IMR-90 (cell line): ENCODE measurements around the gene CCT7. TPM values are rescaled to one million over a fixed set of nuclear protein-coding genes. Genes with fewer than 3 reads are reported as not detected.

Source experiments
- ATAC-seq: fragments of 200-7000 bp; cut with Tn5 transposase; 2 replicates; pipeline ENCODE4 v1.9.1; 2020; ENCODE audit warnings: low read depth, mild to moderate bottlenecking, moderate library complexity
- BruUV-seq: library from RNA; stranded (reverse); fragments of 400-500 nt; replicated peaks from 2 replicates; lab custom pipeline; 2021; lab: Mats Ljungman, UMichigan
- CTCF ChIA-PET: fragments of 300-600 bp; formaldehyde crosslinking; extraction: SDS; loops from one replicate; lab custom pipeline; 2021; ENCODE audit warnings: antibody characterized with exemption; lab: Yijun Ruan, JAX
- POLR2A ChIA-PET: fragments of 300-600 bp; sonication (Branson Sonifier 250); formaldehyde crosslinking; loops from one replicate; lab custom pipeline; 2022; ENCODE audit warnings: antibody characterized with exemption; ENCODE audit not compliant: unreplicated experiment; lab: Charles Lee
- DNase-seq: peaks from one replicate; pipeline ENCODE4 v3.0.0; 2013
- H2AFZ ChIP-seq: replicated peaks from 2 replicates; pipeline ENCODE3; 2013; ENCODE audit warnings: low read length, mild to moderate bottlenecking; ENCODE audit not compliant: poor library complexity
- H2AK5ac ChIP-seq: 2 replicates; pipeline ENCODE4 v1.6.1; 2013; ENCODE audit warnings: low read depth, low read length, inconsistent platforms
- H2AK9ac ChIP-seq: replicated peaks from 2 replicates; pipeline ENCODE3; 2013; ENCODE audit warnings: mild to moderate bottlenecking, low read depth, low read length, moderate library complexity; ENCODE audit not compliant: poor library complexity
- H2BK120ac ChIP-seq: 2 replicates; pipeline ENCODE4 v1.6.1; 2013; ENCODE audit warnings: low read depth, low read length, inconsistent platforms
- H2BK15ac ChIP-seq: 3 replicates; pipeline ENCODE4 v1.6.1; 2013; ENCODE audit warnings: low read depth, low read length, inconsistent platforms
- H2BK20ac ChIP-seq: 2 replicates; pipeline ENCODE4 v1.6.1; 2013; ENCODE audit warnings: low read depth, mild to moderate bottlenecking, inconsistent platforms, low read length, moderate library complexity
- H2BK5ac ChIP-seq: 2 replicates; pipeline ENCODE4 v1.6.1; 2013; ENCODE audit warnings: mild to moderate bottlenecking, low read depth, low read length, inconsistent platforms; ENCODE audit not compliant: poor library complexity, severe bottlenecking
- H3K14ac ChIP-seq: replicated peaks from 2 replicates; pipeline ENCODE4 v1.6.1; 2013; ENCODE audit warnings: low read depth, low read length, inconsistent platforms
- H3K18ac ChIP-seq: 2 replicates; pipeline ENCODE4 v1.6.1; 2013; ENCODE audit warnings: low read depth, low read length, control low read depth
- H3K23ac ChIP-seq: 2 replicates; pipeline ENCODE4 v1.6.1; 2013; ENCODE audit warnings: low read depth, low read length, inconsistent platforms
- H3K27ac ChIP-seq: 2 replicates; pipeline ENCODE4 v1.5.1; 2013; ENCODE audit warnings: mild to moderate bottlenecking, control low read depth, low read length; ENCODE audit not compliant: insufficient read depth
- H3K27me3 ChIP-seq: 2 replicates; pipeline ENCODE4 v1.6.1; 2013; ENCODE audit warnings: low read length; ENCODE audit not compliant: control insufficient read depth, insufficient read depth
- H3K36me3 ChIP-seq: 2 replicates; pipeline ENCODE4 v1.6.1; 2013; ENCODE audit warnings: low read length, mixed read lengths; ENCODE audit not compliant: control insufficient read depth, insufficient read depth
- H3K4ac ChIP-seq: 2 replicates; pipeline ENCODE4 v1.6.1; 2013; ENCODE audit warnings: low read depth, low read length, inconsistent platforms
- H3K4me1 ChIP-seq: 2 replicates; pipeline ENCODE4 v1.6.1; 2013; ENCODE audit warnings: low read length, mixed read lengths; ENCODE audit not compliant: control insufficient read depth, insufficient read depth
- H3K4me2 ChIP-seq: 2 replicates; pipeline ENCODE4 v1.6.1; 2013; ENCODE audit warnings: low read depth, mild to moderate bottlenecking, control low read depth, low read length, moderate library complexity
- H3K4me3 ChIP-seq: 2 replicates; pipeline ENCODE4 v1.5.1; 2013; ENCODE audit warnings: low read depth, mild to moderate bottlenecking, control low read depth, low read length, moderate library complexity; ENCODE audit not compliant: insufficient read depth
- H3K56ac ChIP-seq: 2 replicates; pipeline ENCODE4 v1.6.1; 2013; ENCODE audit warnings: low read length, inconsistent platforms; ENCODE audit not compliant: insufficient read depth; ENCODE audit errors: extremely low read depth
- H3K79me1 ChIP-seq, 2 experiments: 2 replicates each; pipeline ENCODE4 v1.6.1; 2013; ENCODE audit warnings: low read length in 2 of 2, inconsistent platforms in 1 of 2, low read depth in 1 of 2
- H3K9ac ChIP-seq: 2 replicates; pipeline ENCODE4 v1.6.1; 2013; ENCODE audit warnings: low read depth, low read length, control low read depth
- H3K9me1 ChIP-seq: 2 replicates; pipeline ENCODE4 v1.6.1; 2013; ENCODE audit warnings: low read length, inconsistent platforms; ENCODE audit not compliant: insufficient read depth
- H3K9me3 ChIP-seq: 2 replicates; pipeline ENCODE4 v1.6.1; 2013; ENCODE audit warnings: low read length; ENCODE audit not compliant: control insufficient read depth, insufficient read depth
- H4K20me1 ChIP-seq: 2 replicates; pipeline ENCODE4 v1.6.1; 2013; ENCODE audit warnings: low read length, inconsistent platforms; ENCODE audit not compliant: insufficient read depth
- H4K5ac ChIP-seq: 2 replicates; pipeline ENCODE4 v1.6.1; 2013; ENCODE audit warnings: mild to moderate bottlenecking, low read depth, low read length, control low read depth
- H4K8ac ChIP-seq, 2 experiments: 2 replicates each; pipeline ENCODE4 v1.6.1; 2013; ENCODE audit warnings: low read depth in 2 of 2, low read length in 2 of 2, control low read depth in 1 of 2, inconsistent platforms in 1 of 2
- H4K91ac ChIP-seq: 2 replicates; pipeline ENCODE4 v1.6.1; 2013; ENCODE audit warnings: low read depth, low read length, inconsistent platforms; ENCODE audit not compliant: insufficient read depth
- CEBPB ChIP-seq: IDR thresholded peaks from 2 replicates; pipeline ENCODE4 v1.6.1; 2012; ENCODE audit warnings: low read depth, low read length, improper control_type of control experiment
- CHD1 ChIP-seq: IDR thresholded peaks from 2 replicates; pipeline ENCODE4 v1.6.1; 2012; ENCODE audit warnings: low read depth, low read length, improper control_type of control experiment
- POLR2A ChIP-seq: IDR thresholded peaks from 2 replicates; pipeline ENCODE4 v1.6.1; 2012; ENCODE audit warnings: mild to moderate bottlenecking, low read depth, low read length
- RAD21 ChIP-seq: IDR thresholded peaks from 2 replicates; pipeline ENCODE4 v1.6.1; 2012; ENCODE audit warnings: low read length, improper control_type of control experiment
- RCOR1 ChIP-seq: IDR thresholded peaks from 2 replicates; pipeline ENCODE4 v1.6.1; 2012; ENCODE audit warnings: mild to moderate bottlenecking, low read length, improper control_type of control experiment; ENCODE audit not compliant: insufficient replicate concordance
- RFX5 ChIP-seq: IDR thresholded peaks from 2 replicates; pipeline ENCODE4 v1.8.0; 2012; ENCODE audit warnings: low read depth, mild to moderate bottlenecking, low read length, moderate library complexity
- SMC3 ChIP-seq: fragments of 150-350 bp; IDR thresholded peaks from 2 replicates; pipeline ENCODE4 v1.6.1; 2016; ENCODE audit warnings: low read depth, mild to moderate bottlenecking, antibody characterized with exemption, low read length, moderate library complexity
- WGBS, 2 experiments: methylation state at CpG; one replicate each; pipeline versions ENCODE4 v1.1.5 to v1.1.7; 2013; ENCODE audit warnings: missing lambda C conversion rate in 2 of 2; ENCODE audit not compliant: insufficient read length in 1 of 2; ENCODE audit errors: extremely low coverage in 2 of 2; 5-methylcytosine and 5-hydroxymethylcytosine counted together
- dilution Hi-C: fragments of 300-500 bp; cut with HindIII; formaldehyde crosslinking; loops from one replicate; pipeline ENCODE4 v1.14.3; 2018; ENCODE audit warnings: low sequenced_read_pairs; ENCODE audit not compliant: unreplicated experiment
- in situ Hi-C: fragments of 300-500 bp; cut with MboI; formaldehyde crosslinking; loops from 3 replicates; pipeline ENCODE4 v1.14.3; 2019; ENCODE audit warnings: low sequenced_read_pairs, inconsistent platforms, mixed read lengths
- intact Hi-C: fragments of 100-400 bp; cut with micrococcal nuclease; formaldehyde crosslinking; loops from 2 replicates; pipeline ENCODE4 v1.10.0; 2022
- polyA plus RNA-seq, 3 experiments: library from polyadenylated mRNA; depleted of rRNA; stranded (reverse); fragments of >200 nt; gene quantifications; 2 replicates each; pipeline ENCODE4 v1.2.3, GENCODE V29; 2012; ENCODE audit warnings: low replicate concordance in 1 of 3
- total RNA-seq: library from RNA; depleted of rRNA; stranded (reverse); fragments of >200 nt; gene quantifications from 2 replicates; pipeline ENCODE4 v1.2.3, GENCODE V29; 2012
- TF ChIP-seq, protein P1 (sequence below): conservative IDR thresholded peaks from 2 replicates; pipeline ENCODE4 v1.5.1; 2012; ENCODE audit warnings: mild to moderate bottlenecking, low read depth, low read length, improper control_type of control experiment

CCT7 gene
- total and polyA plus RNA-seq, 2 of the 4 experiments (the other 2 are of a cell fraction): 321 to 575 TPM

DNA sequence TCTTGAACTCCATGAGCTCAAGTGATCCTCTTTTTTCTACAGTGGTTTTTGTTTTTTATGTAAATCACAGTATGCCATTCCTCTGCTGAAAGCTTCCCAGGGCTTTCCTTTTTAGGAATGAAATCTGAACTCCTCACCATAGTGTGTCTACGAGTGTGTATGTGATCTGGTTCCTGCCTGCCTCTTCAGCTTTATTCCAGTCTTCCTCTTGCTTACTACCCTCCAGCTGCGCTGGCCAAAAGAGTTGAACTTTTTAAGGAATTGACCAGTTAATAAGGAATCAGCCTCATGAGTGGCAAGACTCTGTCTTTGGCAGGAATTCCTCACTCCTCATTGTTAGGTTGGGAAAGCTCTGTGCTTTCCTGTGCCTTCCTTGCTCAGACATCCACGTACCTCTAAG lies 4.0 kb downstream of the CCT7 start:
- no CpG with 5 or more reads among the region's 3 CpGs for WGBS, 2 experiments
- Histone ChIP-seq H2AFZ (no peak overlapping the region), H4K20me1 (peaks cover 69% of the 10 kb centered on the region), H3K4me2 (no peak overlapping the region), H3K4me3 (no peak overlapping the region), H2BK5ac (no peak overlapping the region), H2BK20ac (no peak overlapping the region), H3K9me3 (no peaks in the 10 kb centered on the region), H3K9ac (no peak overlapping the region), H2BK15ac (no peak overlapping the region), H3K79me1 (peaks cover 21 to 64% of the 10 kb centered on the region in 2 experiments), H4K5ac (no peak overlapping the region), H3K27ac (no peak overlapping the region), H2AK9ac (no peak overlapping the region), H3K27me3 (no peaks in the 10 kb centered on the region), H3K56ac (no peak overlapping the region), H3K14ac (no peak overlapping the region), H2AK5ac (no peak overlapping the region), H4K8ac (no peak overlapping the region), H3K4ac (no peak overlapping the region), H3K9me1 (peaks cover 10% of the 10 kb centered on the region), H3K23ac (no peak overlapping the region), H3K18ac (no peak overlapping the region), H2BK120ac (no peak overlapping the region), H3K36me3 (peaks cover 19% of the 10 kb centered on the region), H3K4me1 (peaks cover 3% of the 10 kb centered on the region), H4K91ac (no peak overlapping the region)
- DNase-seq (no peak), ATAC-seq (no peak)
- intact Hi-C loops: no loop called here
- TF ChIP-seq, protein P1, sequence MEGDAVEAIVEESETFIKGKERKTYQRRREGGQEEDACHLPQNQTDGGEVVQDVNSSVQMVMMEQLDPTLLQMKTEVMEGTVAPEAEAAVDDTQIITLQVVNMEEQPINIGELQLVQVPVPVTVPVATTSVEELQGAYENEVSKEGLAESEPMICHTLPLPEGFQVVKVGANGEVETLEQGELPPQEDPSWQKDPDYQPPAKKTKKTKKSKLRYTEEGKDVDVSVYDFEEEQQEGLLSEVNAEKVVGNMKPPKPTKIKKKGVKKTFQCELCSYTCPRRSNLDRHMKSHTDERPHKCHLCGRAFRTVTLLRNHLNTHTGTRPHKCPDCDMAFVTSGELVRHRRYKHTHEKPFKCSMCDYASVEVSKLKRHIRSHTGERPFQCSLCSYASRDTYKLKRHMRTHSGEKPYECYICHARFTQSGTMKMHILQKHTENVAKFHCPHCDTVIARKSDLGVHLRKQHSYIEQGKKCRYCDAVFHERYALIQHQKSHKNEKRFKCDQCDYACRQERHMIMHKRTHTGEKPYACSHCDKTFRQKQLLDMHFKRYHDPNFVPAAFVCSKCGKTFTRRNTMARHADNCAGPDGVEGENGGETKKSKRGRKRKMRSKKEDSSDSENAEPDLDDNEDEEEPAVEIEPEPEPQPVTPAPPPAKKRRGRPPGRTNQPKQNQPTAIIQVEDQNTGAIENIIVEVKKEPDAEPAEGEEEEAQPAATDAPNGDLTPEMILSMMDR: no peak
- TF ChIP-seq RAD21: no peak
- no peak for TF ChIP-seq RFX5
- TF ChIP-seq CEBPB: no peak
- no peak for TF ChIP-seq RCOR1
- no peak for TF ChIP-seq CHD1
- TF ChIP-seq POLR2A: no peak
- TF ChIP-seq SMC3: no peak
- in situ Hi-C loops: no loop called here
- dilution Hi-C loops: no loop called here
- CTCF ChIA-PET: interaction anchor here (0.5 kb wide), 1 partner anchor 25 kb away, joined by 3 read pairs; no protein-coding TSS in a partner anchor
- POLR2A ChIA-PET: no interaction called here
- no TSS peak for BruUV-seq
